ENCODE results near the gene HTT.

HTT gene

GRCh38 chr4:3223956-3224748, 149.7 kb downstream of the HTT start:
- DNase-seq = no peak

- DNase-seq = peak; percentile 50
Measured at GRCh38 chr4:3225071-3225850, 150.8 kb downstream of the HTT start.

GRCh38 chr4:3225936-3226335, 151.5 kb downstream of the HTT start:
- DNase-seq = no peak

- no peak for DNase-seq
Measured at GRCh38 chr4:3226467-3226866, 152.0 kb downstream of the HTT start.

- DNase-seq = no peak
Measured at GRCh38 chr4:3226944-3227343, 152.5 kb downstream of the HTT start.

- no peak for DNase-seq
Measured at GRCh38 chr4:3227878-3228675, 153.6 kb downstream of the HTT start.

GRCh38 chr4:3228881-3229280, 154.4 kb downstream of the HTT start:
- no peak for DNase-seq

GRCh38 chr4:3229328-3229727, 154.8 kb downstream of the HTT start:
- DNase-seq = no peak

GRCh38 chr4:3229964-3230363, 155.5 kb downstream of the HTT start:
- DNase-seq = no peak

- DNase-seq = no peak
Measured at GRCh38 chr4:3231471-3231870, 157.0 kb downstream of the HTT start.

GRCh38 chr4:3232001-3232400, 157.5 kb downstream of the HTT start:
- no peak for DNase-seq

- no peak for DNase-seq
Measured at GRCh38 chr4:3232871-3233271, 158.4 kb downstream of the HTT start.

GRCh38 chr4:3233391-3234071, 159.1 kb downstream of the HTT start:
- no peak for DNase-seq

- DNase-seq = no peak
Measured at GRCh38 chr4:3234171-3235029, 159.9 kb downstream of the HTT start.

GRCh38 chr4:3235030-3235345, 160.5 kb downstream of the HTT start:
- DNase-seq = no peak

GRCh38 chr4:3235581-3235980, 161.1 kb downstream of the HTT start:
- no peak for DNase-seq

- no peak for DNase-seq
Measured at GRCh38 chr4:3236326-3236878, 161.9 kb downstream of the HTT start.

- no peak for DNase-seq
Measured at GRCh38 chr4:3237266-3237665, 162.8 kb downstream of the HTT start.

- DNase-seq = no peak
Measured at GRCh38 chr4:3237712-3238560, 163.5 kb downstream of the HTT start.

GRCh38 chr4:3238721-3239120, 164.2 kb downstream of the HTT start:
- no peak for DNase-seq

- DNase-seq = no peak
Measured at GRCh38 chr4:3239303-3239702, 164.8 kb downstream of the HTT start.
